Mesothelial cell of epicardium (in vitro differentiated cells): ENCODE measurements around the gene BDH1. TPM values are rescaled to one million over a fixed set of nuclear protein-coding genes. Genes with fewer than 3 reads are reported as not detected.

ENCODE experiments used
- DNase-seq, 2 experiments: peaks; one replicate each; pipeline ENCODE4 v3.0.0; 2021; ENCODE audit warnings: low spot score in 2 of 2; ENCODE audit not compliant: unreplicated experiment in 2 of 2
- H3K27ac Mint-ChIP-seq: 2 replicates; pipeline ENCODE4 v1.8.0; 2021; ENCODE audit warnings: mixed read lengths
- H3K27me3 Mint-ChIP-seq: 2 replicates; pipeline ENCODE4 v1.8.0; 2021; ENCODE audit warnings: low read depth, mixed read lengths
- H3K36me3 Mint-ChIP-seq: 2 replicates; pipeline ENCODE4 v1.8.0; 2021; ENCODE audit warnings: mixed read lengths
- H3K4me1 Mint-ChIP-seq: 2 replicates; pipeline ENCODE4 v1.8.0; 2021; ENCODE audit warnings: mixed read lengths
- H3K4me3 Mint-ChIP-seq: 2 replicates; pipeline ENCODE4 v1.8.0; 2021; ENCODE audit warnings: mild to moderate bottlenecking, moderate library complexity, mixed read lengths
- H3K9me3 Mint-ChIP-seq: 2 replicates; pipeline ENCODE4 v1.8.0; 2021; ENCODE audit warnings: mixed read lengths
- CTCF ChIP-seq: fragments of 200-600 bp; sonication (generic); IDR thresholded peaks from one replicate; pipeline ENCODE4 v1.5.0; 2021; ENCODE audit warnings: antibody characterized with exemption; ENCODE audit not compliant: unreplicated experiment
- total RNA-seq: library from RNA; stranded (reverse); gene quantifications from 3 replicates; pipeline ENCODE4 v1.2.1, GENCODE V29; 2021

The BDH1 gene
- total RNA-seq, 1 donor from 2014 or later = 14.0 TPM

GRCh38 chr3:197471221-197472010 is 84.4 kb downstream of the BDH1 start:
- TF ChIP-seq CTCF = no peak
- Mint-ChIP-seq H3K9me3 (no peaks in the 10 kb centered on the region), H3K27ac (no peak overlapping the region), H3K4me1 (peaks cover 27% of the 10 kb centered on the region), H3K27me3 (peaks cover 3% of the 10 kb centered on the region), H3K4me3 (no peak overlapping the region), H3K36me3 (no peaks in the 10 kb centered on the region)
- no peak for DNase-seq

GRCh38 chr3:197468866-197469382 is 86.8 kb downstream of the BDH1 start:
- no peaks in the 10 kb centered on the region for H3K36me3 Mint-ChIP-seq
- peaks cover 5% of the 10 kb centered on the region for H3K27me3 Mint-ChIP-seq
- no peaks in the 10 kb centered on the region for H3K9me3 Mint-ChIP-seq
- H3K27ac Mint-ChIP-seq = no peak overlapping the region
- no peak overlapping the region for H3K4me3 Mint-ChIP-seq
- no peak for TF ChIP-seq CTCF
- no peak for DNase-seq
- H3K4me1 Mint-ChIP-seq = peaks cover 39% of the 10 kb centered on the region

GRCh38 chr3:197468167-197468566 is 87.6 kb downstream of the BDH1 start:
- H3K4me1 Mint-ChIP-seq = peaks cover 36% of the 10 kb centered on the region
- H3K36me3 Mint-ChIP-seq = no peaks in the 10 kb centered on the region
- no peak for DNase-seq
- no peaks in the 10 kb centered on the region for H3K9me3 Mint-ChIP-seq
- peaks cover 5% of the 10 kb centered on the region for H3K27me3 Mint-ChIP-seq
- H3K4me3 Mint-ChIP-seq = no peak overlapping the region
- TF ChIP-seq CTCF = no peak
- no peak overlapping the region for H3K27ac Mint-ChIP-seq

- peaks cover 34% of the 10 kb centered on the region for H3K4me1 Mint-ChIP-seq
- H3K27me3 Mint-ChIP-seq = peaks cover 5% of the 10 kb centered on the region
- peak overlapping the region; percentile 47 for H3K27ac Mint-ChIP-seq
- peak overlapping the region; percentile 6 for H3K4me3 Mint-ChIP-seq
- DNase-seq = no peak
- H3K9me3 Mint-ChIP-seq = no peaks in the 10 kb centered on the region
- no peak for TF ChIP-seq CTCF
- H3K36me3 Mint-ChIP-seq = no peaks in the 10 kb centered on the region
Measured at GRCh38 chr3:197466586-197467399, 89.0 kb downstream of the BDH1 start.

GRCh38 chr3:197465996-197466549 is 89.7 kb downstream of the BDH1 start:
- H3K27ac Mint-ChIP-seq = no peak overlapping the region
- no peak for TF ChIP-seq CTCF
- no peaks in the 10 kb centered on the region for H3K9me3 Mint-ChIP-seq
- no peaks in the 10 kb centered on the region for H3K36me3 Mint-ChIP-seq
- peaks cover 31% of the 10 kb centered on the region for H3K4me1 Mint-ChIP-seq
- DNase-seq = no peak
- H3K27me3 Mint-ChIP-seq = peaks cover 5% of the 10 kb centered on the region
- no peak overlapping the region for H3K4me3 Mint-ChIP-seq
